Lower leg skin (tissue), 4 donors: ENCODE results near the gene PODN. TPM values are rescaled to one million over a fixed set of nuclear protein-coding genes. Genes with fewer than 3 reads are reported as not detected.

Source experiments
- DNase-seq, 2 donors: peaks; one replicate each; pipeline ENCODE4 v3.0.0-alpha.2; 2019; ENCODE audit warnings: low spot score in 2 of 2
- H3K4me3 ChIP-seq: fragments of 200-600 bp; sonication (generic); 2 replicates; pipeline ENCODE4 v1.5.1; 2017; ENCODE audit warnings: mild to moderate bottlenecking, low read depth; ENCODE audit not compliant: poor library complexity, severe bottlenecking
- CTCF ChIP-seq, 3 donors: fragments of 450-650 bp; IDR thresholded peaks; one replicate each; pipeline ENCODE4 v1.5.1; 2016; ENCODE audit warnings: antibody characterized with exemption in 3 of 3, mild to moderate bottlenecking in 3 of 3, moderate library complexity in 2 of 3
- POLR2A ChIP-seq, 2 donors: fragments of 450-650 bp; IDR thresholded peaks; one replicate each; pipeline ENCODE4 v1.6.1; 2016 to 2017; ENCODE audit warnings: antibody characterized with exemption in 2 of 2, mild to moderate bottlenecking in 1 of 2, moderate library complexity in 1 of 2
- WGBS, 2 donors: methylation state at CpG; one replicate each; pipeline ENCODE4 v1.1.5; 2018; 5-methylcytosine and 5-hydroxymethylcytosine counted together
- intact Hi-C: fragments of 100-400 bp; cut with DNase I; formaldehyde crosslinking; loops from one replicate; pipeline ENCODE4 v1.15.0; 2023; ENCODE audit warnings: low total_unique reads
- total RNA-seq, 4 donors: library from RNA; depleted of rRNA; stranded (reverse); fragments of >200 nt; gene quantifications; one replicate each; pipeline ENCODE4 v1.1.0, GENCODE V29; 2016

The PODN gene
- total RNA-seq, 4 donors from 2014 or later = 11.3 to 58.8 (median 14.4) TPM

- intact Hi-C loops = no loop called here
- DNase-seq = no peak
- no peak overlapping the region for H3K4me3 ChIP-seq
- no peak for TF ChIP-seq POLR2A (IDR thresholded peaks at IDR 0.05)
- no peak for TF ChIP-seq CTCF (IDR thresholded peaks at IDR 0.05)
- WGBS, 2 donors = 84 to 93% methylated on average over 4 of the region's 4 CpGs
These were observed 66.4 kb downstream of the PODN start for GRCh38 chr1:53128401-53128800.

GRCh38 chr1:53129891-53130597 is 68.0 kb downstream of the PODN start:
- intact Hi-C loops = no loop called here
- no peak for TF ChIP-seq POLR2A (IDR thresholded peaks at IDR 0.05)
- TF ChIP-seq CTCF (IDR thresholded peaks at IDR 0.05) = no peak
- WGBS, 2 donors = 79 to 82% methylated on average over 11 to 12 of the region's 12 CpGs
- no peak overlapping the region for H3K4me3 ChIP-seq
- peak in 1 of 2 donors; percentile 58 for DNase-seq

GRCh38 chr1:53130598-53130877 is 68.5 kb downstream of the PODN start:
- no peak overlapping the region for H3K4me3 ChIP-seq
- 90 to 100% methylated on average over 1 of the region's 1 CpG for WGBS, 2 donors
- no peak for TF ChIP-seq POLR2A (IDR thresholded peaks at IDR 0.05)
- intact Hi-C loops = no loop called here
- peak in 1 of 2 donors; percentile 26 for DNase-seq

GRCh38 chr1:53130878-53131589 is 69.0 kb downstream of the PODN start:
- intact Hi-C loops = no loop called here
- 73% methylated on average over 9 of the region's 9 CpGs for WGBS, 2 donors
- peak in 1 of 2 donors; percentile 29 for DNase-seq
- no peak overlapping the region for H3K4me3 ChIP-seq
- TF ChIP-seq CTCF (IDR thresholded peaks at IDR 0.05) (no peak), POLR2A (IDR thresholded peaks at IDR 0.05) (no peak)

GRCh38 chr1:53131590-53131938 is 69.6 kb downstream of the PODN start:
- intact Hi-C loops = no loop called here
- peak in 1 of 2 donors; percentile 8 for DNase-seq
- WGBS, 2 donors = 84 to 88% methylated on average over 2 of the region's 2 CpGs
- H3K4me3 ChIP-seq = no peak overlapping the region
- TF ChIP-seq POLR2A (IDR thresholded peaks at IDR 0.05) (no peak), CTCF (IDR thresholded peaks at IDR 0.05) (no peak)

GRCh38 chr1:53132176-53132575 is 70.2 kb downstream of the PODN start:
- no peak for TF ChIP-seq POLR2A (IDR thresholded peaks at IDR 0.05)
- TF ChIP-seq CTCF (IDR thresholded peaks at IDR 0.05) = no peak
- no peak overlapping the region for H3K4me3 ChIP-seq
- DNase-seq = no peak
- intact Hi-C loops = no loop called here
- WGBS, 2 donors = 88 to 90% methylated on average over 8 of the region's 8 CpGs
